ENCODE results near the gene DGKB.

DGKB gene

GRCh38 chr7:14891289-14891688 lies 11.3 kb downstream of the DGKB start:
- Mint-ChIP-seq H3K4me1 (ENCODE audit: low read depth) (no peaks in the 10 kb centered on the region), H3K27ac (no peak overlapping the region), H3K9me3 (peaks cover 4% of the 10 kb centered on the region), H3K4me3 (no peak overlapping the region), H3K27me3 (no peaks in the 10 kb centered on the region), H3K36me3 (ENCODE audit: low read depth) (no peaks in the 10 kb centered on the region)

- Mint-ChIP-seq H3K27me3 (no peaks in the 10 kb centered on the region), H3K4me3 (no peak overlapping the region), H3K27ac (no peak overlapping the region), H3K4me1 (ENCODE audit: low read depth) (no peaks in the 10 kb centered on the region), H3K36me3 (ENCODE audit: low read depth) (no peaks in the 10 kb centered on the region), H3K9me3 (peaks cover 4% of the 10 kb centered on the region)
Measured at GRCh38 chr7:14888962-14889361, 13.6 kb downstream of the DGKB start.

- Mint-ChIP-seq H3K9me3 (peaks cover 5% of the 10 kb centered on the region), H3K27ac (no peak overlapping the region), H3K4me3 (no peak overlapping the region), H3K4me1 (ENCODE audit: low read depth) (no peaks in the 10 kb centered on the region), H3K27me3 (no peaks in the 10 kb centered on the region), H3K36me3 (ENCODE audit: low read depth) (no peaks in the 10 kb centered on the region)
Measured at GRCh38 chr7:14886533-14886932, 16.0 kb downstream of the DGKB start.

- no peaks in the 10 kb centered on the region for H3K27me3 Mint-ChIP-seq
- H3K36me3 Mint-ChIP-seq (ENCODE audit: low read depth): no peaks in the 10 kb centered on the region
- H3K4me1 Mint-ChIP-seq (ENCODE audit: low read depth): no peaks in the 10 kb centered on the region
- H3K27ac Mint-ChIP-seq: no peak overlapping the region
- H3K9me3 Mint-ChIP-seq: peaks cover 5% of the 10 kb centered on the region
- H3K4me3 Mint-ChIP-seq: no peak overlapping the region
Measured at GRCh38 chr7:14875941-14876587, 26.5 kb downstream of the DGKB start.

GRCh38 chr7:14871880-14872279 lies 30.7 kb downstream of the DGKB start:
- H3K4me1 Mint-ChIP-seq (ENCODE audit: low read depth): no peaks in the 10 kb centered on the region
- H3K4me3 Mint-ChIP-seq: no peak overlapping the region
- H3K27me3 Mint-ChIP-seq: no peaks in the 10 kb centered on the region
- no peaks in the 10 kb centered on the region for H3K36me3 Mint-ChIP-seq (ENCODE audit: low read depth)
- H3K9me3 Mint-ChIP-seq: peaks cover 9% of the 10 kb centered on the region
- H3K27ac Mint-ChIP-seq: no peak overlapping the region

GRCh38 chr7:14870394-14870793 lies 32.2 kb downstream of the DGKB start:
- H3K27ac Mint-ChIP-seq: no peak overlapping the region

GRCh38 chr7:14868937-14869336 lies 33.6 kb downstream of the DGKB start:
- no peaks in the 10 kb centered on the region for H3K36me3 Mint-ChIP-seq (ENCODE audit: low read depth)
- H3K27me3 Mint-ChIP-seq: no peaks in the 10 kb centered on the region
- no peaks in the 10 kb centered on the region for H3K4me1 Mint-ChIP-seq (ENCODE audit: low read depth)
- no peak overlapping the region for H3K27ac Mint-ChIP-seq
- peaks cover 17% of the 10 kb centered on the region for H3K9me3 Mint-ChIP-seq
- no peak overlapping the region for H3K4me3 Mint-ChIP-seq

More at GRCh38 chr7:14870394-14870793, 32.2 kb downstream of the DGKB start:
- H3K9me3 Mint-ChIP-seq: peaks cover 12% of the 10 kb centered on the region
- H3K4me1 Mint-ChIP-seq (ENCODE audit: low read depth): no peaks in the 10 kb centered on the region
- H3K4me3 Mint-ChIP-seq: no peak overlapping the region
- no peaks in the 10 kb centered on the region for H3K36me3 Mint-ChIP-seq (ENCODE audit: low read depth)
- H3K27me3 Mint-ChIP-seq: no peaks in the 10 kb centered on the region

GRCh38 chr7:14861456-14861855 lies 41.1 kb downstream of the DGKB start:
- Mint-ChIP-seq H3K27ac (no peak overlapping the region), H3K4me3 (no peak overlapping the region), H3K9me3 (peaks cover 10% of the 10 kb centered on the region), H3K36me3 (ENCODE audit: low read depth) (no peaks in the 10 kb centered on the region), H3K27me3 (no peaks in the 10 kb centered on the region), H3K4me1 (ENCODE audit: low read depth) (no peaks in the 10 kb centered on the region)

- H3K4me1 Mint-ChIP-seq (ENCODE audit: low read depth): no peaks in the 10 kb centered on the region
- H3K27ac Mint-ChIP-seq: no peak overlapping the region
- H3K27me3 Mint-ChIP-seq: no peaks in the 10 kb centered on the region
- no peaks in the 10 kb centered on the region for H3K9me3 Mint-ChIP-seq
- no peaks in the 10 kb centered on the region for H3K36me3 Mint-ChIP-seq (ENCODE audit: low read depth)
- no peak overlapping the region for H3K4me3 Mint-ChIP-seq
Measured at GRCh38 chr7:14859267-14859666, 43.3 kb downstream of the DGKB start.

- Mint-ChIP-seq H3K4me1 (ENCODE audit: low read depth) (no peaks in the 10 kb centered on the region), H3K27ac (no peak overlapping the region), H3K9me3 (peaks cover 1% of the 10 kb centered on the region), H3K36me3 (ENCODE audit: low read depth) (no peaks in the 10 kb centered on the region), H3K27me3 (no peaks in the 10 kb centered on the region), H3K4me3 (no peak overlapping the region)
Measured at GRCh38 chr7:14858866-14859265, 43.7 kb downstream of the DGKB start.

GRCh38 chr7:14858410-14858809 lies 44.1 kb downstream of the DGKB start:
- H3K4me3 Mint-ChIP-seq: no peak overlapping the region
- peaks cover 4% of the 10 kb centered on the region for H3K9me3 Mint-ChIP-seq
- H3K27me3 Mint-ChIP-seq: no peaks in the 10 kb centered on the region
- H3K27ac Mint-ChIP-seq: no peak overlapping the region
- H3K36me3 Mint-ChIP-seq (ENCODE audit: low read depth): no peaks in the 10 kb centered on the region
- H3K4me1 Mint-ChIP-seq (ENCODE audit: low read depth): no peaks in the 10 kb centered on the region

- Mint-ChIP-seq H3K9me3 (peaks cover 4% of the 10 kb centered on the region), H3K4me3 (no peak overlapping the region), H3K27me3 (no peaks in the 10 kb centered on the region), H3K36me3 (ENCODE audit: low read depth) (no peaks in the 10 kb centered on the region), H3K27ac (no peak overlapping the region), H3K4me1 (ENCODE audit: low read depth) (no peaks in the 10 kb centered on the region)
Measured at GRCh38 chr7:14855033-14855794, 47.3 kb downstream of the DGKB start.

GRCh38 chr7:14854471-14854870 lies 48.1 kb downstream of the DGKB start:
- no peaks in the 10 kb centered on the region for H3K27me3 Mint-ChIP-seq
- H3K36me3 Mint-ChIP-seq (ENCODE audit: low read depth): no peaks in the 10 kb centered on the region
- H3K4me1 Mint-ChIP-seq (ENCODE audit: low read depth): no peaks in the 10 kb centered on the region
- H3K27ac Mint-ChIP-seq: no peak overlapping the region
- peaks cover 4% of the 10 kb centered on the region for H3K9me3 Mint-ChIP-seq
- H3K4me3 Mint-ChIP-seq: no peak overlapping the region

- H3K36me3 Mint-ChIP-seq (ENCODE audit: low read depth): no peaks in the 10 kb centered on the region
- no peaks in the 10 kb centered on the region for H3K27me3 Mint-ChIP-seq
- no peak overlapping the region for H3K27ac Mint-ChIP-seq
- H3K4me3 Mint-ChIP-seq: no peak overlapping the region
- no peaks in the 10 kb centered on the region for H3K4me1 Mint-ChIP-seq (ENCODE audit: low read depth)
- peaks cover 4% of the 10 kb centered on the region for H3K9me3 Mint-ChIP-seq
Measured at GRCh38 chr7:14851610-14852009, 50.9 kb downstream of the DGKB start.

- H3K36me3 Mint-ChIP-seq (ENCODE audit: low read depth): no peaks in the 10 kb centered on the region
- H3K4me3 Mint-ChIP-seq: no peak overlapping the region
Measured at GRCh38 chr7:14850039-14850438, 52.5 kb downstream of the DGKB start.

GRCh38 chr7:14846405-14846804 lies 56.1 kb downstream of the DGKB start:
- no peaks in the 10 kb centered on the region for H3K4me1 Mint-ChIP-seq (ENCODE audit: low read depth)
- no peaks in the 10 kb centered on the region for H3K36me3 Mint-ChIP-seq (ENCODE audit: low read depth)
- H3K27me3 Mint-ChIP-seq: no peaks in the 10 kb centered on the region
- H3K4me3 Mint-ChIP-seq: no peak overlapping the region
- H3K27ac Mint-ChIP-seq: no peak overlapping the region
- no peaks in the 10 kb centered on the region for H3K9me3 Mint-ChIP-seq

More at GRCh38 chr7:14850039-14850438, 52.5 kb downstream of the DGKB start:
- Mint-ChIP-seq H3K27ac (no peak overlapping the region), H3K9me3 (peaks cover 4% of the 10 kb centered on the region), H3K4me1 (ENCODE audit: low read depth) (no peaks in the 10 kb centered on the region), H3K27me3 (no peaks in the 10 kb centered on the region)
